Measurements from ENCODE around the gene FSCN2.
A peak's percentile ranks its signal among the peaks of the same experiment; 100 is the strongest.

The FSCN2 gene

DNA sequence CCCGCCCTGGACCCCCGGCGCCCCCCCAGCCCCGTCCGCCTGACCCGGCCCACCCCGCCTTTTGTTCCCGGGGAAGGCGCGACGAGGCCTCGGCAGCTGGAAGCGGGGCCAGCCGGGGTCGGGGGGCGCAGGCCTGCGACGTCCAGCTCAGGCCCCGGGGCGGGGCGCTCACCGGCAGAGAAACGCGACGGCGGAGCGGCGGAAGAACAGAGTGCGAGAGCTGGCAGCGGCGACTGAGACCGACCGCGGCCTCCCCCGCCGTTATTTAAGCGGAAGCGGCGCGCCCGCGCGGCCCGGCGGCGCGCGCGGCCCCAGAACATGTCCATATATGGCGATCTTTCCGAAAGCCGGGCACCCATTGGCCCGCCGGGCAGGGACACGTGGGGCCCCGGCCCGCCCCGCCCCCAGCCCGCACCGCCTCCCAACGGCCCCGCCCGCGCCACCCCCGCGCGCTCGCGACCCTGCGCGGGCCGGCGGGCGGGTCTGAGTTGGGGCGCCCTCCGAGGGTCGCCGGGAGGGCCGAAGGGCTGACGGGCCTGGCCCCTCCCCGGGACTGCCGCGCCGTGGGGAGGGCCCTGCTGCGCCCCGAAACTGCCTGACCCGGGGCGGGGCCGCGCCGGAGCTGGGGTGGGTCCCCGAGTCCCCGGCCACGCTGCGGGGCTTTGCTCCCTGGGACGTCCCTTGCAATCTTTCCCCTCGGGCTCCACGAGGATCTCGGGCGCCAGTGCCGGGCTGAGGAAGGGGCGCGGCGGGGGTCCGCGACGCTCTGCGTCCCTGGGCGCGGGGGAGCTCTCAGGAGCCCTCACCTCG is 15.4 kb upstream of the FSCN2 start, which contains the start of gene ACTG1:
ACTG1 (minus strand) TSS at position 238 of the 810 bp plus-strand sequence. CDS start 445 bp downstream, outside the sequence.
- peak; percentile 97 for DNase-seq (ENCODE audit: low spot score)

DNA sequence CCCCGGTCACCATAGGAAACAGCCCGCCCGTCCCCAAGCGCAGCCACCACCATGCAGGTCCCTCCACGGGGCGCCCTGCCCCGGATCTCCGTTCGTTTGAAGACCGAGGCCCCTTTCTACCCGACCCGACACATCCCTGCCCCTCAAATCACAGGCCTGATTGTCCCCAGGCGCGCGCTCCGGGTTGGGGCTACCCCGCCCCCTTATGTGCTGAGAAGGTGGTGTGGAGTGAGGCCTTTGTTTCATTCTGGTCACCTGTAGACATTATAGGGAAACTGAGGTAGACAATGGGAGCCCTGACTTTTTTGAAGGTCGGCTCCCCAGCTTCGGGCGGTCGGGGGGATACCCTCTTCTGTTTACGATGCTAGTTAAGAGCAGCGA is 14.8 kb upstream of the FSCN2 start:
- peak; percentile 86 for DNase-seq (ENCODE audit: low spot score)

DNA sequence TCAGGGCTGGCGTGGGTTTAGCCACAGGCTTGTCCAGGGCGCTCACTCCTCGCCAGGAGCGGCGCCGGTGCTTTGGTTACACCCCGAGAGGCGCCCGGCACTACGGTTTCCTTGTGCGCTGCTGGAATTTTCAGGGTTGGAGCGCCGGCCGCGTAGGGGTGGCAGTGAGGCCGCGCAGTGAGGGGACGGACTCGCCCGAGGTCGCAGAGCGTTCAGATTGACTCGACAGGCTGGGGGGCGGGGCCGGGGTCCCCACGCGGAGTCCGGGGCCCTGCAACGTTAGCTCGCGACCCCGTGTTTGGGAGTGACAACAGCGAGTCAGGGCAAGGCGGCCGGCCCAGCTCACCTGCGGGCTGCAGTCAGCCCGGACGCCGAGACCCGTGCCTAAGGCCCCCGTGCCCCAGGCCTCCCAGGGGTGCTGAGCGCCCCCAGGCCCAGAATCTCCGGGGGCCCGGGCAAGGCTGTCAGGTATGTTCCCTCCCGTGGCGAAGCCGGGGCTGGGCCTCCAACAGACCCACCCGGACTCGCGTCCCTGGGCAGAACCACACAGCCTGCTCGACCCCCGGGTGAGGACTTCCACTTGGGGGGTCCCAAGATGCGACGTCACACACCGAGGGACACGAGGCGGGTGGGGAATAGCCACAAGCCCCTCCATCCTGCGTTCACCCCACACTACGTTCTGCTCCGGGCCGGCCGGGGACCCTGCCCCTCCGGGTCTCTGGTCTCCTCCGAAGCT is 14.3 kb upstream of the FSCN2 start:
- DNase-seq (ENCODE audit: low spot score): peak; percentile 86

DNA sequence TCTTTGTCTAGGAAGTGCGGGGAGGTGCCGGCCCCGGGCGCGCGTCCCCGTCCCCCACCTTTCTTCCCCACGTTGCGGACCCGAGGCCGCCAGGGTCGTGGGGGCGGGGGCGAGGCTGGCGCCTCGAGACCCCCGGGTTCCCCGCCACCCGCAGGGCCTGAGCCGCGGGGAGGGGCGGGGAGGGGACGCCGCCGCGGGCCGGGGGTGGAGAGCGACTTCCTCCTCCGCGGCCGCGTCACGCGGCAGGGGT is 13.8 kb upstream of the FSCN2 start:
- no peak for DNase-seq (ENCODE audit: low spot score)

DNA sequence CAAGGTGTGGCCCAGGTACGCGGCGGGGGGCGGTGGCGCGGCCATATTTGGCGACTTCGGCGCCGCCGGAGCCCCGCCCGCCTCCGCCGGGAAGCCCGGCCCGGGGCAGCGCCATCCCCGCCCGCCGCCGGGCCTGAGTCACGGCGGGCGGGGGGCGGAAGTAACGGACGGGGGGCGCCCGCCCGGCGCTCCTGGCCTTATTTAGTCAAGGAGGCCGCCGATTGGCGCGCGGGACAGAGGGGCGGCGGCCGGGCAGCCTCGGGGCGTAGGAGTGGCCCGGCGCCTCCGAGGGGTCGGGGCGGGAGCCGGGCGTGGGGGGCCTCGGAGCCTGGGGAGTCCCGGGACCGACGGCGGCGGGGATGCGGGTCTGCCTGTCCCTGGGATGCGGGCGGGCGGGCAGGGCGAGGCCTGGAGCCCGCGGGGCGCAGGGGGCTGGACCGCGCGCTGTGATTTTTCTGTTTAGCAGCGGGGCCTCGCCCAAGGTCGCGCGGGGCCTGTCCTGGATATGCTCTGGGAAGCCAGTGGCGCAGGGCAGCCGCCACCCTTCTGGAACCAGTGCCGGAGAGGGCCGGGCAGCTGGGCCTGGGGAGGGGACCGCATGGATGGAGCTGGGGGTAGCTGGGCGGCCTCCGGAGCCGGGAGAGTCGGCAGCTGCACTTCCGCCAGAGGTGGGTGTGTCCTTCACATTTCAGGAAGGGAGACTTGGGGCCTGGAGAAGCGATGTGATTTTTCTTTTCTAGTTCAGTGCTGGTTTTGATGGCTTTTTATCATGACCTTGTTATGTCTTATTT is 13.2 kb upstream of the FSCN2 start:
- DNase-seq (ENCODE audit: low spot score): peak; percentile 88

DNA sequence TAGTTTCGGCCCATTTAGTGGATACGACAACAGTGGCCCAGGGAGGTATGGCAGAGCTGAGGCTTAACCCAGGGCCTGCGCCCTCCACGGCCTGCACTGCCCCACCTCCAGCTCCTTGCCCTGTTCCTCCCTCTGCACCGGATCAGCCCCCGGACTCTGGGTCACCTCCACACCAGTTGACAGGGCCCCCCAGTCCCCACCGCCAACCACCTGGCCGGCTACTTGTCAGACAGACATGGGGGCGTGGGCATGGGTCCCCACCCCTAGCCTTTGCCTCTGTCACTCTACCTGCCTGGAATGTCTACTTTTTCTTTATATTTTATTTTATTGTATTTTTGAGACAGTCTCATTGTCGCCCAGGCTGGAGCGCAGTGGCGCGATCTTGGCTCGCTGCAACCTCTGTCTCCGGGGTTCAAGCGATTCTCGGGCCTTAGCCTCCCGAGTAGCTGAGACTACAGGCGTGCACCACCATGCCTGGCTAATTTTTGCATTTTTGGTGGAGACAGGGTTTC is 12.6 kb upstream of the FSCN2 start:
- peak; percentile 62 for DNase-seq (ENCODE audit: low spot score)

DNA sequence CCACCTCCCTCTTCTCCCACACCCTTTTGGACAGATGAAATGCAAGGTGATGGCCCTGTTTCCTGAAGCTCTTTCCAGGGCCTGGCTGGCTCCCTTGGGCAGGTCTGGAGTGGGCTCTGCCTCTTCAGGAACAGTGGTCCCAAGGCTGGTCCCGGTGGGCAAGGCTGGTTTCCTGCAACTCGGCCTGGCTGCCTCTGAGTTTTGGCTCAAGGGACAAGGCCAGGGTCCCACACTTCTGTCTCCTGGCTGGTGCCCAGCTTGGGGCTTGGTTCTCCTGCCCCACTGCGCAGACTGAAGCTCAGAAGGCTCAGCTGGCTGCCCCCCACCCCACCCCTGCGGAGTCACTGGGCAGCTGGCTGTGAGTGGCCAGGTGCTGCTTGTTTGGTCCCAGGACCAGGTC is 11.7 kb upstream of the FSCN2 start:
- DNase-seq (ENCODE audit: low spot score): peak; percentile 54

DNA sequence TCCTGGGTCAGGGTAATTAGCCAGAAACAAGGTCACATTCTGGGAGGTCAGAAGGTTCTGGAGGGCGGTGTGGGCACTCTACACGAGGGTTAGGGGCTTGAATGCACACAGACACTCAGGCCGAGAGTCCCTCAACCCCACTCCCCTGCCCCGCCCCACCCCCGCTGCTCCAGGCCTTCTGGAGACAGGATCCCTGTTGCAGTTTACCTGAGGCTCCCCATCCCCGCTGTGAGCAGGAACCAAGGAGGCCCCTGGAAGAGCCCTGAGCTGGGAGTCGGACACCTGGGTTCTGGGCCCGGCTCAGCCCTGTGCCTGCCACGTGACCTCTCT is 11.2 kb upstream of the FSCN2 start:
- no peak for DNase-seq (ENCODE audit: low spot score)

DNA sequence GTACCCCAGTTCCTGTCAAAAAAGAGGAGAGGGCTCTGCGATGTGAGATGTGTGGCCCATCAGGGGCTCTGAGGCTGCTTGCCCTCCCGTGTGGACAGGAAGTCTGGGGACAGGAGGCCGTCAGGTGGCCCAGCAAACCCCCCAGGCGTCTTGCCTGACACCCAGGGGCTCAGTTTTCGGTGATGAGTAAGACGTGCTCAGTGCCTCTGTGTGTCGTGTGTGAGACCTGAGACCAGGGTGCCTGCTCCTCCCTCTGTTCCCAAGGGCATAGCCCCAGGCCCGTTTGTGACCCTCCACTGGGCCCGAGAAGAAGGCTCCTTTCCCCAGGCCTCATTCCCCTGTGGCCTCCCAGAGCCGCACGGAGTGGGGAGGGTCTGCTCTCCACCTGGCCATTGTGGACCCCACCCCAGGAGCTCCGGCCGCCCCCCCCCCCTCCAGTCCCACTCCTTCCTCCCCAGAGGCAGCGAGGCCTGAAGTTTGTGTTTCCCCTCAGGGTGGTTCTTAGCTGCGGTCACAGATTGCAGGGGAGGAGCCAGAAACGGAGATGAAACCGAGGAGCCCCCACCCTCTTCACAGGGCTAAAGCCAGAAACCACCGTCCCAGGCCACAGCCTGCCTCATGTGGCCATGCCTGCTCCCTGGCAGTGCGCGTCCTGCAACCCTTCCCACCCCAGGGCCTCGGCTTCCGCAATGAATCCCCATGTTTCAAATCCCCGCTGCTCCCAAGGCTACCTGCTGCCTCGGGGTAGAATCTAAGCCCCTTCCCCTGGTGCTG is 10.7 kb upstream of the FSCN2 start:
- peak; percentile 71 for DNase-seq (ENCODE audit: low spot score)

DNA sequence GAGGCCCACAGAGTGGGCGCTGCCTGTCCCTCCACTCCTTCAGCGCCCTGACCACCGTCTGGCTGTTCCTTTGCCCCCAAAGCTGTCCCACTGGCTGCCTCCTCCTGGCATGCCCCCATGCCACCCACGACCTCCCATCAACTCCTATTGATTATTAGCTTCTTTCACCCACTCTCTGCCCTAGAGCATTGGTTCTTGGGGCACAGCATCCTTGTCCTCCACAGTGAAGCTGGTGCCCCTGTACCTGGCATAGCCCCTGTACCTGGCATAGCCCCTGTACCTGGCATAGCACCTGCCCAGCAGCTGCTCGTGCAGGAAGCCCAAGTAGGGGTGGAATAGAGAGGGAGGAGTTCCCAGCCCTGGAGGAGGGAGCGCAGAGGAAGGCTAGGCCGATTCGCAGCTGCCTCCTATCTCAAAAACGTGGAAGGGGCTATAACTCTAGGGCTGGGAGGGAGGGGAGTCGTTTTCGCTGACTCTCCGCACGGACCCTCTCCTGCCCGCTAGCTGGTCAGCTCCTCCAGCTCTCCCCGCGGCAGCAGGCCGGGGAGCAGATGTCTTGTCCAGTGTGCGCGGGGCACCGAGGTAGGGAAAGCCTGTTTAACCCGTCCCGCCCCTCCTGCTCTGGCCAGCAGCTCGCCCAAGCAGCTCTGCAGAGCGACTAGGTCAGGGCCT is 9.9 kb upstream of the FSCN2 start:
- DNase-seq (ENCODE audit: low spot score): no peak

DNA sequence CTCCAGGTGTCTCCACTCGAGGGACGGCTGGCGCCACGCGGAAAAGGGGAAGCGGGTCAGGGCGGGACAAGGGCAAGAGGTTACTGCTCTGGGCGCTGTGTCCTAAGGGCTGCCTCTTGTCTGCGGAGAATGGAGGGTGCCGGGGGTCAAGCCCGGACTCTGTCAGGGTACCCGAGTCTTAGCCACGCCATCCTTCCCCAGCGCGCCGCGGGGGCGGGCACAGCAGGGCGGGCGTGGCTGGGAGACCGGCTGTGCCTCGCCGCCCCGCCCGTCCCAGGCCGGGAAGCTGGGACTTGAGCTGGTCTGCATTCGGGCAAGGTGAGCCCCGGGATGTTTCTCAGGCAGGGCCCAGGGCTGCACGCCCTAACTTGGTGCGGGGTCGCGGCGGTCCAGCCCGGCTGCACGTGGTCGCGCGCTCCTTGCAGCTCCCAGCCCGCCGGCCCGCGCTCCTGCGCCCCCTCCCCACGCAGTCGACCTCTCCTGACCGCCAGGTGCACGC is 9.3 kb upstream of the FSCN2 start:
- peak; percentile 77 for DNase-seq (ENCODE audit: low spot score)

DNA sequence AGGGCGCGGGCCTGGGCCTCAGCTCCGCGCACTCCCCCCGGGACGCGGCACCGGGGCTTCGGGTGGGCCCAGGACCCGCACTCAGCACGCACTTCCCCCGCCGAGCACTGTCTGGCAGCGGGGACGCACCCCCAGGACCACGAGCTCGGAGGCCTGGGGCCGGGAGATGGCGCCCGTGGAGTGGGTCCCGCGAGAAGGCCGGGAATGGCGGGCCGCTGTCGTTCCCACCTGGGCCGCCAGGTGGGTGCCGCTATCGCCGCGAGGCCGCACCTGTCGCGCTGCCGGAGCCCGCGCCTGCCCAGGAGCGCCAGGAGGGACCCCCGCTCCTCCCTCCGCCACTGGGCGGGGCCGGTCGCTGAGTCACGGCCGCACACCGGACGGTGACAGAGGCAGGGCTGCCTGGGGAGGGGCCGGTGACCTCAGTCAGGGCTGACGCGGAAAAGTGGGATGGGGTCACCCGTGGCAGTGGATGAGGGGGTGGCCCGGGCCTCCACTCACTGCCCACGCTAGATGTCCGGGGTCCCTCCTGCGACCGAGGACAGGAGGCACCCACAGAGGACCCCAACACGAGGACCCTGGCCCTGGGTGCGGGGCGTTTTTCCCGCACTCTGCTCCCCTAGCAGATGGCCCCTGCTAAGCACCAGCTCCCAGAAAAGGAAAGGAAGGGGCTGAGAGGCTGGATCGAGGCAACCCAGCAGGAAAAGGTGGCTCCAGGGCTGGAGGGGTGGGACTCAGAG is 8.7 kb upstream of the FSCN2 start:
- DNase-seq (ENCODE audit: low spot score): peak; percentile 75

DNA sequence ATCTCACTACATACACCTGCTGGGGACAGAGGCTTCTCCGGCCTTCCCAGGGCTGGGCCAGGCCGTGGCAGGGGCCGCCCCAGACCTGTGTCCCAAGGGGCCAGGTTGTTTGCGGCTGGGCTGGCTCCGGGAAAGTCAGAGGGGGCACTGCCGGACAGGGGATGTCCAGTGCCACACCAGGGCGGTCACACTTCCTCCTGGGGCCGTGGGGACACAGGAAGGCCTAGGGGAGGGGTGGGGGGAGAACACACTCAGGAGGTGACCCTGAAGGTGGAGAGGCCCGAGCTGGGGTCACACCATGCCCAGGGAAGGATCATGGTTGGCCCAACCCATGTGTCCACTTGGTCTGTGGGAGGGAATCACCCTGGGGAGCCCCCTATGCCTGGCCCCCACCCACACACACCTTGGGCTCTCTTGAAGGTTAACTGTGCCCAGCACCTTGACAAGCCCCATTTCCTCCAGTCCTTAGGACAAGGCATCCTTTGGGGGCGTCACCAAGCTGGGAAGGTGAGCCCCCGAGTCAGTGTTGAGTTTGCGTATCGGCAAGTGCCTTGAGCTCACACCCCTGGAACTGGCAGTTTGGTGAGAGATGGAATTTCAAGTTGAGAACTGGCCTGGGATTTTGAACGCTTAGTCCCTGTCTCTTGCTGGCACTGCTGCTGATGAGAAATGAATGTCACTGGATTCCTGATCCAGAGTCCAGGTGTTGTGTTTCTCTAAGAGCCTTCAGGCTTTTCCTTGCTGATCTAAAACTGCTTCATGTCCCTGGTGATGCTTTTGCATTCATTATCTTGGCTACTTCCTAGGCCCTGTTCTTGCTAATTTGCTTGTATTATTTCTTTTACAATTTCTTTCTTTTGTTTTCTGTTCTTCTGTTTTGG is 7.9 kb upstream of the FSCN2 start:
- DNase-seq (ENCODE audit: low spot score): peak; percentile 55

DNA sequence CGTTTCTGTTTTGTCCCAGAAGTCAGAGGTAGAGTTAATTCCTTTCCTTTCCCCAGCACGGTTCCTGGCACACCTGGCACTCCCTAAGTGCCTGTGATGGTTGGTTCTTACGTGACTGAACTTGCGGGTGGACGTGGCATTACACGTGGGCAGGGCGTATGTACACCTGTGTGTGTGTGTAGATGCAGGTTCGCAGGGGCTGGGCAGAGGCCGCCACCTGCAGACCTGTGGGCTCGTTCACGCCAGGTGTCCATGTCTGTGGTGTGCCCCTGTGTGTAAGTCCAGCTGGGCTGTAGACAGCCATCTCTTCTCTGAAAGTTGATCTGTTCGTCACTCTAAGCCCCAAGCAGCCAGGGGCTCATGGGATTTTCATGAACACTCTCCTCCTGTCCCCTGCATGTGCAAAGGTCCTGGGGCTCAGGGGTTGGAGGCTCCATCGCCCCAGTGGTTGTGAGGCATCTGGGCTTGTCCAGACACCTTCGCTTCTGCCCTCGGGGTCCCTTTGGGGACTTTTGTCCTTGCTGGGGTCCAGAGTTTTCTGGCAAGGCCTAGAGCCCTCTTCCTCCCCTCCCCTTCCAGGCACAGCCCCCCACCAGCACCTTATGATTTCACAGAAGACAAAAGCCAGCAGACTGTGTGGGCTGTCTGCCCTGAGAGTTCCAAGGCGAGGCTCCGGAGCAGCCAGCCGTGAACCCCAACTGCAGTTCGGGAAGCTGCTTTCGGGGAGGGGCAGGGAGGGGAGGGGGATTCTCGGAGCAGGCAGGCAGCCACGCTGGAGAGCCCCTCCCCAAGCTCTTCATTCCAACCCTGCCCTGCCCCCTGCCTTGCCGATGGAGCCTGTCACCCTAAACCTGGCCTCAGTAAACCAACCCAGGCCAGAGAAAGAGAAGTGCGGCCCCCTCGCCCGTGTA is 5.4 kb upstream of the FSCN2 start:
- DNase-seq (ENCODE audit: low spot score): peak; percentile 88

DNA sequence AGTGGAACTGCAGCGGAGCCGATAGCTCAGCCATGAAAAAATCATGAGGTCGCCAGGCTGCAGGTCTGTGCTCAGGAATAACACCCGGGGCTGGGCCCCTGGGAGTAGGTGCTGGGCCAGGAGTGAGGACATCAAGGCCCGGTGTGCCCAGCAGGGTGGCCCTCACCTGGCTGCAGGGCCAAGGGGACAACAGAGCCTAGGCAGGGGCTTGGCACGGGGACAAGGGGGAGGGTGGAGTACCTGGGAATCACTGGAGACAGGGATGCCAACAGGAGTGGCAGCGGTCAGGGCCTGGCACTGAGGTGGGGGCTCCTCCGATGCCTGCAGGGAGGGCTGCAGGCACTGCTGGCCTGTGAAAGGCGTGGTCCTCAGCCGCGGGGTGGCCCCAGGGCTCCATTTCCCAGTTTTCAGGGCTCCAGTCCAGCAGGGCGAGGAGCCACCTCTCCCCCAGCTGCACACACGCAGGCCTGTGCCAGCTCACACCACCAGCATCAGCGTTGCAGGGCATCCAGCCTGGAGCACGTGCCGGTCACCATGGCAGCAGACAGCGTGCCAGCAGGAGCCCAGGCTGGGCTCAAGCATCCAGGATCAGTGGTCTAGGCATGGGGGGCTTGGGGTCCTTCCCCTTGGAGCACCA is 4.7 kb upstream of the FSCN2 start:
- DNase-seq (ENCODE audit: low spot score): no peak

DNA sequence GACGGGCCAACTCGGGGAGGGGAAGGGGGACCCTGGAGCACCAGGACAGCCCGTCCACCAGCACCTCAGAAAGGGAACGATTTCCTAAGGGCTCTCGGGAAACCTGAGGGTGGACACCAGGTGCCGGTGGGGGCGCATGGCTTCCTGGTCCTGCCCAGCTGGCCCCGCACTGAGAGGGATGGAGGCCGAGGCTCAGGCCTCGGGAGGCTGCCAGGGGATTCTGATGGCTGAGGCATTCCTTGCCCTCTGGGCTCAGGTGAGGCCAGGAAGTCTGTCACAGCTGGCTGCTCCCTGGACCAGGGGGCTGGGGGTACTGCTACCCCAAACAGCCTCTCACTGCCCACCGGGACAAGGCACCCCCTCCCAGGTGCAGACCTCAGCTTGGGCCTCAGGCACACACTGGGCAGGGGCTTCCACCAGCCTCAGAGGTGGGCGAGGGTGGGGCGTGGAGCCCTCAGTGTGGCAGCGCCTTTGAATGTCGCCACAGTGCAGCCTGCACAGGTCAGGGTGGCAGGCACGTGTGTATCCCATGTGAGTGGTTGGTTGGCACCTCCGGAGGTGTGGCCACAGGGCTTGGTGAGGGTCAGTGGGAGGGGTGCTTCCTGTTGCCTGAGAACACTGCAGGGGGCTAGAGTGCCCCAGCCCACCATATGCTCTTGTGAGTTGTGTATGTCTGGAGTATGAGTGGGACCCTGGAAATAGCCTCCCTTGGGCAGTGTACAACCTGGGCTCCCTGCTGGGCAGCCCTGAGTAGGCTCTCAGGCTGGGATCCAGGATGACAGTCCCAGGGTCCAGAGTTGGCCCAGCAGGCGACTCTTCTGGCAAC is 3.9 kb upstream of the FSCN2 start:
- no peak for DNase-seq (ENCODE audit: low spot score)

DNA sequence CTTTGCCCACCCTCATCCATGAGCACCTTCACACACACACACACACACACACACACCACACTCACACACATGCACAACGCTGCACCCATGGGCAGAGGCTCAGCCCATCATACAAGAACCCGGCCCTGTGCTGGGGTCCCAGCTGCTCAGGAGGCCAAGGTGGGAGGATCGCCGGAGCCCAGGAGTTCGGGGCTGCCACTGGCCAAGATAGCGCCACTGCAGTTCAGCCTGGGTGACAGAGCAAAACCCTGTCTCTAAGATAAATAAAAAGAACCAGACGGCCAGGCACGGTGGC is 3.4 kb upstream of the FSCN2 start:
- no peak for DNase-seq (ENCODE audit: low spot score)

Measured in ecto neural progenitor cell (in vitro differentiated cells).